GM19351 (cell line): ENCODE measurements around the gene BLVRB.
A peak's percentile ranks its signal among the peaks of the same experiment; 100 is the strongest.
"Not testable (repeated sequence)": the region's sequence is repeated elsewhere in the genome, so short reads cannot be mapped to it uniquely, and the experiment has no call there.

ENCODE experiments used
- ATAC-seq: cut with Tn5 transposase; IDR thresholded peaks from one replicate; pipeline ENCODE4 v1.9.1; 2021; ENCODE audit warnings: mild to moderate bottlenecking, moderate library complexity; ENCODE audit not compliant: unreplicated experiment

BLVRB gene

DNA sequence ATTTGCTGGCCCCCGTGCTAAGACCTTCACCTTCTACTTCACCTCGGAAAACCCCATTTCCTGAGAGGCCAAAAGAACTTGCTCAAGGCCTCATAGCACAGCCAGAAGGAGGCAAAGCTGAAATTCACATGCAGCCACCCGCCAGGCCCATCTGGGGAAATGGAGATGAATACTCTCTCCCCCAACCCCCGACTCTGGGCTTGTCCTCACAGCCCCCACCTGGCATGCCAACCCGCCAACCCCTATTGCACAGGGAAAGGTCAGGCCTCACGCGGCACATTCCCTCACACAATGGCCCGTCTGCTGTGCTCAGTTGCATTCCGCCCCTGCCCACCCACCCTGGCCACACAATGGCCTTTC, 55.5 kb downstream of the BLVRB start:
- ATAC-seq, result no peak

GRCh38 chr19:40408598-40408925, 57.0 kb downstream of the BLVRB start:
- not testable (repeated sequence) for ATAC-seq

DNA sequence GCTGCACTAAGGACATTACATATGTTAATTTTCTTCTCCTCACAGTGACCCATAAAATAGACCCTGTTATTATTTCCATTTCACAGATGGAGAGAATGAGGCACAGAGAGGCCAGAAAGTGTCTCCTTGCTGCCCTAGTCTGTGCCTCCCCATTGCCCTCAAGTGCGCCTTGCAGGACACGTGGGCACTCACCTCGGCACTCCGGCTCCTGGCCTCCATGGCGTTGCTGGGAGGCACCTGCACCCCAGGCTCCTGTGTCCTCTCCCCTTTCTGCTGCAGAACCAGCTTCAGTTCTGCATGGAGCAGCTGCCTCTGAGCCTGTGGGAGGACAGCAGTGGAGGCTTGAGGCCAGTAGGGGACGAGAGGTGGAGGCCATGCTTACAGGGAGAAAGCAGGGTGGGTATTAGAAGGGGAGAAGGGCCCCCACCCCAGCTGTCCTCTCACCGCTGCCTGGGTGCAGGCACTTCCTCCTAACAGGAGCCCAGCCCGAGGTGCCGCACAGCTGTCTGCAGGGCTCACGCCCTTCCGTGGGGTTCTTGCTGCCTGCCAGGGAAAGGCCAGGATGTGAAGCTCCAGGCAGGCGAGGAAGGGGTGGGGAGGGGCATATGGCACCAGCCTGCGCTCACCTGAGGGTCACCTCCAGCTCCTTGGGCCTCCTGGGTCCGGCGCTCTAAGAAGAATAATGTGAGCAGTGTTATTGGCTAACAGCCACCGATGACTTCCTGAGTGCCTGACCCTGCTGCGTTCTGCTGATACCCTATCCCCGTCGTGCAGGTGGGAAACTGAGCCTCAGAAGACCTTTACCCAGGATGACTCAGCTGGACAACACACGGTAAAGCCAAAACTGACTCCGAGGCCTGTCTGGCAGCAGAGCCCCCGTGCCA, 57.6 kb downstream of the BLVRB start:
- no peak for ATAC-seq

DNA sequence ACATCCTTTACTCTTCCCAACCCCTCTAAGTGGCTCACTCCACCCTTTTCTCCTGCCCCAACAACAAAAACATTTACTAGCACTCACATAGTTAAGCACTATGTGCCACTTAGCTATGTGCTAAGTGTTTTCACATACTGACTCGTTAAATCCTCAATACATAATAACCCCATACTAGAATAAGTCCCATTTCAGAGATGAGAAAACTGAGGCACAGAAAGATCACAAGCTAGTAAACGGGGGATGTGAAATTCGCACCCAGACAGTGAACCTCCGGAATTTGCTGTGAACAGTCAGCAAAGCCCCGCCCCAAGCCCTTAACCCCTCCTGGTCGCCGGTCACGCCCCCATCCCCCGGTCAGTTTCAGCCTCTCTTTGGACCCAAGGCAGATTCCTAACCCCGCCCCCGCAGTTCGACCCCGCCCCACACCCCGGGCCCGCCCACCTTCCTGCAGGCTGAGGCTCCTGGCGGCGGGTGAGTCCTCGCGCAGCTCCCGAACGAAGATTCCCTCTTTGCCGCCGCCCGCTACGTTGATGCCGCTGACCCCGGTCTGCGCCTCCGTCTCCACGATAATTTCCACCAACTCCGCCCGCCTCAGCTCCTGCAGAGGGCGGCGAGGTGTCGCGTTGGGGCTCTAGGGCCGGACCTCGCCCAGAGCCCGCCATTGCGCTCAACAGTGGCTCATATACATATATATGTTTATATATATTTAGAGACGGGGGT, 62.1 kb downstream of the BLVRB start:
- ATAC-seq, result peak; percentile 69

DNA sequence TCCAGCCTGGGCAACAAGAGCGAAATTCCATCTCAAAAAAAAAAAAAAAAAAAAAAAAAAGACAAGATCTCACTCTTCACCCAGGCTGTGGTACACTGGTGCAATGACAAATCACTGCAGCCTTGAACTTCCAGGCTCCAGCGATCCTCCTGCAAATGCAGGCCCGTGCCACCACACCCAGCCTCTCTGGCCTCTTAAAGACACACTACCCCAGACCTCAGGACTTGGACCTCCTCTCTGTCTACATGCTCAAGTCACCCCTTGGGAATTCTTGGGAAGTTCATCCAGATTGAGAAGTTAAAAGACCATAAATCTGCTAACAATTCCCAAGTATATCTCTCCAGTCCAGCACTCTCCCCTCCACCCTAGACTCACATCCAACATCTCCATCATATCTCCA, 65.0 kb downstream of the BLVRB start:
- ATAC-seq, result no peak

- no peak for ATAC-seq
Measured at GRCh38 chr19:40398417-40399131, 67.0 kb downstream of the BLVRB start.
